Lower leg skin (tissue), 3 donors: ENCODE data around the gene FLNB.

ENCODE experiments used
- CTCF ChIP-seq, 3 donors: fragments of 450-650 bp; IDR thresholded peaks; one replicate each; pipeline ENCODE4 v1.5.1; 2016; ENCODE audit warnings: antibody characterized with exemption in 3 of 3, mild to moderate bottlenecking in 3 of 3, moderate library complexity in 2 of 3
- POLR2A ChIP-seq, 2 donors: fragments of 450-650 bp; IDR thresholded peaks; one replicate each; pipeline ENCODE4 v1.6.1; 2016 to 2017; ENCODE audit warnings: antibody characterized with exemption in 2 of 2, mild to moderate bottlenecking in 1 of 2, moderate library complexity in 1 of 2

- TF ChIP-seq CTCF (IDR thresholded peaks at IDR 0.05): no peak
- TF ChIP-seq POLR2A (IDR thresholded peaks at IDR 0.05): no peak
Observed at GRCh38 chr3:58085616-58086015, 77.4 kb downstream of the FLNB start.
